ENCODE measurements around the gene ZMYM2. TPM values are rescaled to one million over a fixed set of nuclear protein-coding genes. Genes with fewer than 3 reads are reported as not detected.
A peak's percentile ranks its signal among the peaks of the same experiment; 100 is the strongest.

Gene ZMYM2
- total and polyA plus RNA-seq, 10 of the 15 experiments (the other 5 are each of a cell fraction or from before 2014, with no cell fraction given) = 9.5 to 60.4 (median 34.6) TPM

DNA sequence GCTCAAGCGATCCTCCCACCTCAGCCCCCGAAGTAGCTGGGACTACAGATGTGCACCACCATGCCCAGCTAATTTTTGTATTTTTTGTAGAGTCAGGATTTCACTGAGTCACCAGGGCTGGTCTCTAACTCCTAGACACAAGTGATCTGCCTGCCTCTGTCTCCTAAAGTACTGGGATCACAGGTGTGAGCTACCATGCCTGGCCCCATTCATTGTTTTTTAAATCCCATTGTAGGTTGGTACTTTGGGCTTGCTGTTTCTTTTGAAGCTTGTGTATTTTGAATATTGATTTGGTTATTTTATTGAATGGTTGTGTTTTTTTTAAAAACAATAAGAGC is 26.7 kb downstream of the ZMYM2 start:
- ATAC-seq = no peak; the same call in 2 of the 3 replicates
- Histone ChIP-seq H3K4me2 (ENCODE audit: control insufficient read depth, insufficient read depth) (peak overlapping the region; percentile 53; the same call in 1 of the 2 replicates), H3K9me3 (replicated peaks; ENCODE audit: control insufficient read depth, insufficient read depth, low read length) (no peaks in the 10 kb centered on the region), H3K79me2 (ENCODE audit: control insufficient read depth, insufficient read depth, low read length) (peaks cover 27% of the 10 kb centered on the region), H3K4me3 (no peak overlapping the region), H3K4me1 (ENCODE audit: control insufficient read depth, insufficient read depth, low read length) (peaks cover 7% of the 10 kb centered on the region), H4K20me1 (ENCODE audit: control insufficient read depth, insufficient read depth) (peaks cover 5% of the 10 kb centered on the region; the same call in 1 of the 2 replicates), H2AFZ (ENCODE audit: control insufficient read depth, low read depth, low read length) (no peak overlapping the region), H3K9ac (ENCODE audit: control insufficient read depth, insufficient read depth, low read length) (peak overlapping the region; percentile 37; the same call in 1 of the 2 replicates), H3K36me3 (ENCODE audit: control insufficient read depth in 2 of 2, insufficient read depth in 2 of 2, low read length in 1 of 2) (peaks cover 0 to 10% of the 10 kb centered on the region in 2 experiments; a peak in 3 of 4 replicates), H3K27me3 (replicated peaks in 1 of 2; ENCODE audit: control insufficient read depth in 2 of 2, insufficient read depth in 2 of 2, low read length in 1 of 2) (no peaks in the 10 kb centered on the region), H3K27ac (ENCODE audit: control insufficient read depth, insufficient read depth) (peak overlapping the region; percentile 59)
- BruUV-seq (replicated peaks) = no TSS peak
- no peak for FAIRE-seq
- POLR2A ChIA-PET = interaction anchor here (0.5 kb wide), 1 partner anchor 185 kb away, joined by 5 read pairs; no protein-coding TSS in a partner anchor
- SMC1A ChIA-PET (ENCODE audit: uncharacterized antibody, unreplicated experiment) = interaction anchor here (0.5 to 2.1 kb wide), 12 partner anchors 13 to 181 kb away, joined by 3 to 11 read pairs (median 4); no protein-coding TSS in a partner anchor
- in situ Hi-C loops (cut with MboI) = no loop called here
- RAD21 ChIA-PET (ENCODE audit: unreplicated experiment) = interaction anchor here (0.5 to 1.6 kb wide), 7 partner anchors 10 to 176 kb away, joined by 3 to 6 read pairs (median 3); partner anchors contain the start of gene GJA3
- intact Hi-C loops (cut with micrococcal nuclease; ENCODE audit: unreplicated experiment) = loop anchor here (2.0 kb wide), 1 partner anchor 178 kb away; no protein-coding TSS in a partner anchor
- CTCF ChIA-PET = interaction anchor here (0.7 to 2.4 kb wide), 30 partner anchors 10 to 327 kb away, joined by 3 to 16 read pairs (median 4); no protein-coding TSS in a partner anchor
- WGBS (ENCODE audit: insufficient coverage, insufficient replicate concordance, low lambda C conversion rate, missing lambda C conversion rate) = 0% methylated on average over 2 of the region's 2 CpGs
- DNase-seq (ENCODE audit: low read depth, low spot score) = no peak
- peak in 1 of 2 experiments; percentile 6; a peak in 1 of 4 replicates for TF ChIP-seq IKZF2 (IDR thresholded peaks at IDR 0.05)
- TF ChIP-seq ATF3 (IDR thresholded peaks at IDR 0.05; ENCODE audit: borderline replicate concordance, extremely low read depth, low read depth, low read length) = no peak

DNA sequence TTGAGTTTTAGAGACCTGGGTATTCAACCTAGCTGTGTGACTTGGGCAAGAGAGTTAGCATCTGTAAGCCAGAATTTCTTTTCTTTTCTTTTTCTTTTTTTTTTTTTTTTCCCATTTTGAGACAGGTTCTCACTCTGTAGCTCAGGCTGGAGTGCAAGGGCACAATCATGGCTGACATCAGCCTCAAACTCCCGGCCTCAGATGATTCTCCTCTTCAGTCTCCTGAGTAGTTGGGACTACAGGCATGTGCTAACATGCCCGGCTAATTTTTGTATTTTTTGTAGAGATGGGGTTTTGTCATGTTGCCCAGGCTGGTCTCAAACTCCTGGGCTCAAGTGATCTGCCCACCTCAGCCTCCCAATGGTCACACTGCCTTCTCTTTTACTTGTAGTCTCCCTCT is 33.0 kb downstream of the ZMYM2 start:
- Histone ChIP-seq H3K27ac (ENCODE audit: control insufficient read depth, insufficient read depth) (no peak overlapping the region), H3K4me2 (ENCODE audit: control insufficient read depth, insufficient read depth) (no peak overlapping the region), H3K36me3 (ENCODE audit: control insufficient read depth in 2 of 2, insufficient read depth in 2 of 2, low read length in 1 of 2) (peaks cover 1 to 15% of the 10 kb centered on the region in 2 experiments; a peak in 3 of 4 replicates), H2AFZ (ENCODE audit: control insufficient read depth, low read depth, low read length) (no peak overlapping the region), H3K9ac (ENCODE audit: control insufficient read depth, insufficient read depth, low read length) (no peak overlapping the region), H3K79me2 (ENCODE audit: control insufficient read depth, insufficient read depth, low read length) (peaks cover 2% of the 10 kb centered on the region), H3K4me1 (ENCODE audit: control insufficient read depth, insufficient read depth, low read length) (no peaks in the 10 kb centered on the region), H3K4me3 (no peak overlapping the region), H4K20me1 (ENCODE audit: control insufficient read depth, insufficient read depth) (no peaks in the 10 kb centered on the region), H3K9me3 (replicated peaks; ENCODE audit: control insufficient read depth, insufficient read depth, low read length) (no peaks in the 10 kb centered on the region), H3K27me3 (replicated peaks in 1 of 2; ENCODE audit: control insufficient read depth in 2 of 2, insufficient read depth in 2 of 2, low read length in 1 of 2) (no peaks in the 10 kb centered on the region)
- ATAC-seq = no peak
- intact Hi-C loops (cut with micrococcal nuclease; ENCODE audit: unreplicated experiment) (no loop called here), in situ Hi-C loops (cut with MboI) (no loop called here)
- no peak for DNase-seq (ENCODE audit: low read depth, low spot score)
- 100% methylated on average over 2 of the region's 2 CpGs for WGBS (ENCODE audit: insufficient coverage, insufficient replicate concordance, low lambda C conversion rate, missing lambda C conversion rate)
- ChIA-PET CTCF (no interaction called here), RAD21 (ENCODE audit: unreplicated experiment) (no interaction called here), POLR2A (no interaction called here), SMC1A (ENCODE audit: uncharacterized antibody, unreplicated experiment) (no interaction called here)
- BruUV-seq (replicated peaks) = no TSS peak
- no peak for FAIRE-seq
- TF ChIP-seq CBX5 (IDR thresholded peaks at IDR 0.05; ENCODE audit: low read depth) (no peak), ETV6 (conservative IDR thresholded peaks at IDR 0.05 in 1 of 2, IDR thresholded peaks at IDR 0.05 in 1 of 2; ENCODE audit: borderline replicate concordance in 1 of 2, low read depth in 1 of 2) (no peak), POLR2AphosphoS5 (IDR thresholded peaks at IDR 0.05; ENCODE audit: low read length) (no peak), WRNIP1 (IDR thresholded peaks at IDR 0.05; ENCODE audit: borderline replicate concordance, low read depth, low read length) (no peak), BRCA1 (IDR thresholded peaks at IDR 0.05; ENCODE audit: low read depth, low read length) (no peak), NR2F1 (conservative IDR thresholded peaks at IDR 0.05) (no peak), EED (IDR thresholded peaks at IDR 0.05; ENCODE audit: low read depth) (no peak), EZH2 (IDR thresholded peaks at IDR 0.05; ENCODE audit: borderline replicate concordance, control insufficient read depth, low read depth, low read length) (no peak), FOXM1 (IDR thresholded peaks at IDR 0.05; ENCODE audit: low read depth, low read length) (no peak), CEBPB (IDR thresholded peaks at IDR 0.05; ENCODE audit: borderline replicate concordance in 1 of 2, low read depth in 2 of 2, low read length in 2 of 2) (no peak)
- TF ChIP-seq, protein P1, sequence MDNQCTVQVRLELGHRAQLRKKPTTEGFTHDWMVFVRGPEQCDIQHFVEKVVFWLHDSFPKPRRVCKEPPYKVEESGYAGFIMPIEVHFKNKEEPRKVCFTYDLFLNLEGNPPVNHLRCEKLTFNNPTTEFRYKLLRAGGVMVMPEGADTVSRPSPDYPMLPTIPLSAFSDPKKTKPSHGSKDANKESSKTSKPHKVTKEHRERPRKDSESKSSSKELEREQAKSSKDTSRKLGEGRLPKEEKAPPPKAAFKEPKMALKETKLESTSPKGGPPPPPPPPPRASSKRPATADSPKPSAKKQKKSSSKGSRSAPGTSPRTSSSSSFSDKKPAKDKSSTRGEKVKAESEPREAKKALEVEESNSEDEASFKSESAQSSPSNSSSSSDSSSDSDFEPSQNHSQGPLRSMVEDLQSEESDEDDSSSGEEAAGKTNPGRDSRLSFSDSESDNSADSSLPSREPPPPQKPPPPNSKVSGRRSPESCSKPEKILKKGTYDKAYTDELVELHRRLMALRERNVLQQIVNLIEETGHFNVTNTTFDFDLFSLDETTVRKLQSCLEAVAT (IDR thresholded peaks at IDR 0.05) = no peak
